ENCODE results near the gene SIL1.
A peak's percentile ranks its signal among the peaks of the same experiment; 100 is the strongest.
"Not testable (repeated sequence)": the region's sequence is repeated elsewhere in the genome, so short reads cannot be mapped to it uniquely, and the experiment has no call there.

The SIL1 gene
- total RNA-seq = 11.9 to 17.0 reads per million in 2 experiments

DNA sequence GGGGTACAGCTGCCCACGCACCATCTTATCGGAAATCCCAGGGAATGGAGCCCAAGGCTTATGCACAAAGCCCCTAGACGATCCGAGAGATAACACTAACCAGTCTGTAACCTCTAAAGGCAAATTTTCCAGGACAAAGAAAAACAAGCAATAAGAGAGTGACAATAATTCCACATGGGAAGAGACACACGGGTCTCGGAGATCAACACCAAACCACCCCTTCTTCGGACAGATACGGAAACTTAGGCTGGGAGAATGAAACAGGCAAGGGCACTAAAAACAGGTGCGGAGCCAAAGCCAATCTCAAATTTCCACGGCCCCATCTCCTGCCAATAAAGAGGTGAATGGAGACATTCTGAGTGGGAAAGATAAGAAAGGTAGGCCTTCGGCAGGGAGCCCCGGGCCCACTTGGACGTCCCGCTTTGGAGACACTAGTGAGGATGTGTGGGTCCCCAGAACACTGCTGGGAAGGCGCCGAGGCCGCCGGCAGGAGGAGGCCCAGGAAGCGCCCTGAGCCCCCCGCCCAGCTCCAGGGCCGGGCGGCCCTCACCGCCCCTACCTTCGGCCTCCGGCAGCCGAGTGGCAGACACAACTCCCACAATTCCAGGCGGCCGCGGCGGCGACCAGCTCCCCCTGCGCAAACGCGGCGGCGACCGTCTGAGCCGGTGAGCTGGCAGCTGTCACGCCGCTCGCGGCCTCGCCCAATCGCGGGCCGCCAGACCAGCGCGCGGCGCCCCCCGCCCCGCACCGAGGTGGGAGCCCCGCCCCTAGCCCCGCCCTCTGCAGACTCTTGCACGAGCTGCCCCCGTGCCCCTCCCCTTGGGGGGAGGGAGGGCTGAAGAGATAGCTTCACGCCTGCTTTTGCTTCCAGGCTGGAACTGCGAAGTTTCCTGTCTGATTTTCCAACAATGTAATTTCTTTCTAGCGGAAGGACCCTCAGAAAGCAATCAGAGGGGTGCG, at the start of gene SIL1:
Gene SIL1, minus strand, starts transcription at position 659 of the 960 bp plus-strand sequence. CDS start 70,525 bp downstream, outside the sequence.
- peak; percentile 93 for DNase-seq (ENCODE audit: low read depth)

- no peak for DNase-seq (ENCODE audit: low read depth)
Observed at GRCh38 chr5:139246394-139246793, 48.2 kb upstream of the SIL1 start.

DNA sequence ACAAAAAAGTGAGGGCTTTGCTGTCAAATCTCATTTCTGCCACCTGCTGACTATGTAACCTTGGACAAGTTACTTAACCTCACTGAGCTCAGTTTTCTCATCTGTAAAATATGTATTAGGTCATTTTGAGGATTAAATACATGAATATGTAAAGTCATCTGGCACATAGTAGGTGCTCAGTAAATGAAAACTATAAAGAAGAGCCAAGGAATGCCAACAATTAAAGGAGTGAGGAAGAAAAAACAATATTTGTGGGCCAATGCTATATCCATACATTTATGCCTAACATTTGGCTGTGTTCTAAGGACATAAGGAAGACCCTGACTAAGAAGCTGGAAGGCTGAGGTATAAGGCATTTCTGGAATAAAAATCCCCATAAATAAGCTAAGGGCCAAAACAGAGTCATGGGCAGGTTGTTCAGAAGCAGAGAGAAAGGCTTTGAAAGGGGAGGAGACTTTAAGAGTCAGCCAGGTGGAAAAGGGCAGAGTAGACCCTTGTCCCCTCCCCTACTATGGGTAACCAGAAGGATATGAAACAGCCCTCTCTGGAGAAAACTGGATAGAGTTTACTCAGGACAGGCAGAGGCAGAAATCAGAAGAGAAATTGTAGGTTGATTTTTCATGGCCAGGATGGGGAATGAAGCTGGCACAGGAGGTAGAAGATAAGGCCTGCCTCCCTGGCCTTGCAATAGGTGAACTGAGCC, 47.6 kb upstream of the SIL1 start:
- no peak for DNase-seq (ENCODE audit: low read depth)

DNA sequence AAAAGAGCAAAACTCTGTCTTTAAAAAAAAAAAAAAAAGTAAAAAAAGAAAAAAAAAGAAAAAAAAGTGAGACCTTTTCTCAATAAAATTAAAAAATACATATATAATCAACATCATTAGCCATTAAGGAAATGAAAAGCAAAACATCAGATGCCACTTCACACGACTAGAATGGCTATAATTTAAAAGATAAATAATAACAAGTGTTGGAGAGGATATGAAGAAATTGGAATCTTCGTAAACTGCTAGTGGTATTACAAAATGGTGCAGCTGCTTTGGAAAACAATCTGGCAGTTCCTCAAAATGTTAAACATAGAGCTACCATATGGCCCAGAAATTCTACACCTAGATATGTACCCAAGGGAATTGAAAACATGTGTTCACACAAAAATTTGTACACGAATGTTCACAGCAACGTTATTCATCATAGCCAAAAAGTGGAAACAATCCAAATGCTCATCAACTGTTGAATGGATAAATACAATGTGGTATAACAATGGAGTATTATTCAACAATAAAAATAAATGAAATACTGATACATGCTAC, 45.3 kb upstream of the SIL1 start:
- no peak for DNase-seq (ENCODE audit: low read depth)

DNA sequence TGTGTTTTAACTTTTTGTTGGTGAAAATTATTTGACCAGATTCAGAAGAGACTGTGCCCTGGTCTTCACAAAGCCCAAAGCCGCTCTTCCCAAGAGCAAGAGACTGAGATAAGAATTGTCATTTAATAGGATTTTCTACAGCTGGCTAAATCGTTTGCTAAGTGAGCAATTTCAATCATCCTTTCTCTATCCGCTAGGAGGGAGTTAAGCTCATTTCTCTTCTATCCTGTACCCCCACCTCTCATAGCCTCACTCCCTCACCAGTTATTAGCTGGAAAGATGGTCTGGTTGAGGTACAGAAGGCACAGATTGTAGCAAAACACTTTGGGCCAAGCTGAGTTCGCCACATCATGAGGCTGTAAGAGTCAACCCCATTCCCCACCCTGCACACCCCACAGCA, 43.0 kb upstream of the SIL1 start:
- no peak for DNase-seq (ENCODE audit: low read depth)

DNA sequence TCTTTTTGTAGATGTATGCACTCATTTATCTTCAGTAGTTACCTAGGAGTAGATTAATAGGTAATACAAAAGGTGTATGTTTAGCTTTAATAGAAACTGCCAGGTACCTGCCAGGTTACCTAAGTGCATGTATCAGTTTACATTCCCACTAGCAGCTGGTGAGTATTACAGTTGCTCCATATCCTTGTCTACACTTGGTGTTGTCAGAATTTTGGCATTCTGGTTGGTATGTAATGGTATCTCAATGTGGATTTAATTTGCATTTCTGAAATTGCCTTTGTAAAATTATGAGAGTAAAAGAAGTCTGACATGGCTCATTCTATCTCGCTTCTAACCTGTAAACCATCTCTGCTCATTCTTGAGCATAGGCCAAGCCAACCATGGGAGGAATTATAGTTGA, 38.3 kb upstream of the SIL1 start:
- no peak for DNase-seq (ENCODE audit: low read depth)

- no peak for DNase-seq (ENCODE audit: low read depth)
Observed at GRCh38 chr5:139232147-139232724, 34.1 kb upstream of the SIL1 start.

GRCh38 chr5:139228201-139228803, 30.1 kb upstream of the SIL1 start:
- DNase-seq (ENCODE audit: low read depth) = no peak

GRCh38 chr5:139226131-139226530, 28.0 kb upstream of the SIL1 start:
- no peak for DNase-seq (ENCODE audit: low read depth)

- DNase-seq (ENCODE audit: low read depth) = no peak
Observed at GRCh38 chr5:139223481-139223880, 25.3 kb upstream of the SIL1 start.

DNA sequence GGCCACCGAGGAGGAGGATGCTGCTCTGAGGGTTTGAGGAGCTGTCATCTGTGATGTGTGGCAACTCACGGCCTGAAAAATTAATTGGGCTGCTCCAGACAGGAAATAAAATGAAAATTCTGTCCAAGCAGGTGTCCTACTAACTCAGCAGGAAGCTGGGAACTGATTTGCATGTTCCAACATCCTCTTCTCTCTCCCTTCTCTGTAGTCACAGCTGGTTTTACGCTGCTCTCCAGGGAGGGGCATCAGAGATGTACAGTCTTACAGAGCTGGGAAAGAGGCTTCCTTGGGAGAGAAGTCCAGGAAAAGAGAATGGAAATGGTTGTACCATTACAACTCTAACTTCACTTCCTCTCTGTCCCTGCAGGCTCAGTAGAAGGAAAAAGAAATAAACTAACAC, 24.2 kb upstream of the SIL1 start:
- no peak for DNase-seq (ENCODE audit: low read depth)

DNA sequence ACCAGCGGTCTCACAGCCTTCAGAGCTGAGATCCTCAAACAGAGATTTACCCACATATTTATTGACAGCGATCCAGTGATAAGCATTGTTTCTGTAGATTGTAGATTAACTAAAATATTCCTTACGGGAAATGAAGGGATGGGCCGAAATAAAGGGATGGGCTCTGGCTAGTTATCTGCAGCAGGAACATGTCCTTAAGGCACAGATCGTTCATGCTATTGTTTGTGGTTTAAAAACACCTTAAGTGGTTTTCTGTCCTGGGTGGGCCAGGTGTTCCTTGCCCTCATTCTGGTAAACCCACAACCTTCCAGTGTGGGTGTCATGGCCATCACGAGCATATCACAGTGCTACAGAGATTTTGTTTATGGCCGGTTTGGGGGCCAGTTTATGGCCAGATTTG, 19.9 kb upstream of the SIL1 start:
- not testable (repeated sequence) for DNase-seq (ENCODE audit: low read depth)

DNA sequence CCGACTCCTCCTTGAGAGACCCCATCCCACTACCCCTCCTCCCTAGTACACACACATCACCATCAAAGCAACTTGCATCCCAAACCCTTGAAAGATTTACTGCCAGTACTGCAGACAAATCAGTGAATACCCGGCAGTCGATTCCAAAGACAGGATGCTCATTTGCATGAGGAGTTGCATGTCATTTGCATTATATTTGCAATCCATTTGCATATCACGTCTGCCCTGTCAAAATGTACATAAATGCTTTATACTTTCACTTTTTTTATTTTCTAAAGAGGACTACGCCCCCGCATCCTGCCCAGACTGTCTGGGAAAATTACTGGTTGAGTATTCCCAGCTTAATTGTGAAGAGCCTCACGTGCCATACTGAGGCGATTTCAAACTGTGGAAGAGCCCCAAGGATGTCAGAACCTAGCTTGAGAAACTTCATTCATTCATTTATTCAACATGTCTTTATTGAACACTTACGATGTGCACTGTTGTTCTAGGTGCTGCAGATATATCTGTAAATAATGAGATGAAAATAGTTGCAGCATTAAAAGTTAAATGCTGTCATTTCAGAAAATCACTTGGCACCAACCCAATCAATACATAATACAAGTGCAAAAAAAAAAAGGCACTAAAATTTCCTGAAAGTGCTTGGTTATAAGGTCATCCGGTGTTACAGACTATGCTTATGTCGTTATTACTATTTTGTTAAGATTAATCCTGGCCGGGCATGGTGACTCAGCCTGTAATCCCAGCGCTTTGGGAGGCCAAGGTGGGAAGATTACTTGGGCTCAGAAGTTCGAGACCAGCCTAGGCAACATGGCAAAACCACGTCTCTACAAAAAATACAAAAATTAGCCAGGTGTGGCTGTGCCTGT, 17.2 kb upstream of the SIL1 start:
- no peak for DNase-seq (ENCODE audit: low read depth)

- no peak for DNase-seq (ENCODE audit: low read depth)
Observed at GRCh38 chr5:139214646-139215045, 16.5 kb upstream of the SIL1 start.

DNA sequence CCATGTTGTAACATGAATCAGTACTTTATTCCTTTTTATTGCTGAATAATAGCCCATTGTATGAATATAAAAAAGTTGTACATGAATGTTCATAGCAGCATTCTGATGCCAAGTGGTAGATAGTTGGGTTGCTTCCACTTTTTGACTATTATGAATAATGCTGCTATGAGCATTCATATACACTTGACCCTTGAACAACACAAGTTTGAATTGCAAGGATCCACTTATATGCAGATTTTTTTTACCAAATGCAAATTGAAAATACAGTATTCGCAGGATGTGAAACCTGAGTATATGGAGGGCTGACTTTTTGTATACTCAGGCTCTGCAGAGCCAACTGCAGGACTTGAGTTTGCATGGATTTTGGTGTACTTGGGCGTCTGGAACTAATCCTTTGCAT, 14.7 kb upstream of the SIL1 start:
- no peak for DNase-seq (ENCODE audit: low read depth)

DNA sequence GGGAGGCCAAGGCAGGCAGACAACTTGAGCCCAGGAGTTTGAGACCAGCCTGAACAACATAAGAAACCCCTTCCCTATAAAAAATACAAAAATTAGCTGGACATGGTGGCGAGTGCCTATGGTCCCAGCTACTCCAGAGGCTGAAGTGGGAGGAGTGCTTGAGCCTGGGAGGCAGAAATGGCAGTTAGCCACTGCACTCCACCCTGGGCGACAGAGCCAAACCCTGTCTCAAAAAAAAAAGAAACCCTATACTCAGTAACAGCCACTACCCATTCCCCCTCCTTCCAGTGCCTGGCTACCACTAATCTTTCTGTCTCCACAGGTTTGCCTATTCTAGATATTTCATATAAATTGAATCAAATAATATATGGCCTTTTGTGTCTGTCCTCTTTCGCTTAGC, 14.3 kb upstream of the SIL1 start:
- DNase-seq (ENCODE audit: low read depth) = no peak

DNA sequence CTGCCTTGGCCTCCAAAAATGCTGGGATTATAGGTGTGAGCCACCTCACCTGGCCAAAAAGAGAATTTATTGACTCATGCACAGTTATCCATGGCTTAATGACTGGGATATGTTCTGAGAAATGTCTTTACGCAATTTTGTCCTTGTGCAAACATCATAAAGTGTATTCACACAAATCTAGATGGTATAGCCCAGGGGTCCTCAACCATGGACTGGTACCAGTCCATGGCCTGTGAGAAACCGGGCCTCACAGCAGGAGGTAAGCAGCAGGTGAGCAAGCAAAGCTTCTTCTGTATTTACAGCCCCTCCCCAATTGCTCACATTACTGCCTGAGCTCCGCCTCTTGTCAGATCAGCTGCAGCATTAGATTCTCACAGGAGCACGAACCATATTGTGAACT, 12.4 kb upstream of the SIL1 start:
- no peak for DNase-seq (ENCODE audit: low read depth)

DNA sequence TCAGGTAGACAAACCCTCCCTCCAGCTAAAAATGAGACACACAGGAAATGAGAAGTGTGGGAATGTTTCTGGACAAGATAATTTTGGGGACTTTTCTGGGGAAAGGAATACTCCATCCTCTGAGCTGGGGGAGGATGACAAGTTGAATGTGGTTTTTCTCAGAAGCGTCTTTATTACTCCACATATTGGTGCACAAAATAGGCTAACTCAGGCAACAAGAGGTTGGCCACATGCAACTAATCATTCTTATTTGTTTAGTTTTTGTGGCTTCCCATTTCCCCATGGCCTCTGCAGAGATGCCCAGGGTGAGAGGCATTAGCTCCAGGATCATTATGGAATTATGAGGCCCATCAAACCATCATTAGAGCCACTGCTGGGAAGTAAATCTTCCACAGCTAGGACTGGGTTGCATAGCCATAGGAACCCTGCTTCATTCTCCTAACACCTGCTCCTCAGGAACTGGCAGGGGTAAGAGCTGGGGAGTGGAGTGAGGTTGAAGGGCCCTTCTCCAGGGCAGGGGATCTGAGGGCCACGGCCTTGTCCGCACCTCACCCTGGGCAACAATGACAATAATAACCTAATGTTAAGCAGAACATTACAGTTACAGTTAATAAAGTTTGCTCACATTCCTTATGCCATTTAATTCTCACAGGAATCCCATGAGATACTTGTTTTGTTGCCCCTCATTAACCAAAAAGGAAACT, 9.3 kb upstream of the SIL1 start:
- DNase-seq (ENCODE audit: low read depth) = no peak

GRCh38 chr5:139205586-139205985, 7.4 kb upstream of the SIL1 start:
- no peak for DNase-seq (ENCODE audit: low read depth)

DNA sequence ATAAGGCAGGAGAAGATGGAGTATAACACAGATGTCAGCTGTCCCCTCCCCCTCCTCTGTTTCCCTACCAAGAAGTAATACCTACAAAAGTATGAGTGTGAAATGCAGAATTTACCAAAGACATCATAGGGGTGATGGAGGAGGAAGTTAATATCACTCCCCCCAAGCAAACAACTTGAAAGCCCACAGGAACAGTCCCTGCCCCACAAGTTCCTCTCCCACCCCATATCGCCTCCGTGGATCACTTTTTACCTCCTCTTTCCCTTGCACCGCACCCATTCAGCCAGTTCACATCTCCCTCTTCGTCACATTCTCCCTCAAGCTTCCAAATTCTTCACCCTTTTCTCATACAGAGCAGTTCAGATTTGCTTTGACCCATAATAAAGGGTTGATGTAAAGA, 7.0 kb upstream of the SIL1 start:
- DNase-seq (ENCODE audit: low read depth) = no peak

Data from T follicular helper cell (primary cell).